Omental fat pad (tissue), 4 donors: Measurements from ENCODE around the gene NWD2. TPM values are rescaled to one million over a fixed set of nuclear protein-coding genes. Genes with fewer than 3 reads are reported as not detected.

Source experiments
- ATAC-seq: fragments of 150-250 bp; one replicate; pipeline ENCODE4 v1.9.1; 2016; ENCODE audit warnings: mild to moderate bottlenecking, moderate library complexity; ENCODE audit not compliant: low FRiP score
- DNase-seq: peaks from one replicate; pipeline ENCODE4 v3.0.0-alpha.2; 2019; ENCODE audit warnings: low spot score
- total RNA-seq, 4 donors: library from RNA; depleted of rRNA; stranded (reverse); fragments of >200 nt; gene quantifications; one replicate each; pipeline ENCODE4 v1.1.0, GENCODE V29; 2016
- TF ChIP-seq, protein P1 (sequence below), 3 donors: fragments of 450-650 bp; IDR thresholded peaks; one replicate each; pipeline ENCODE4 v1.5.1; 2016 to 2017; ENCODE audit warnings: antibody characterized with exemption in 3 of 3, mild to moderate bottlenecking in 3 of 3, moderate library complexity in 2 of 3

NWD2 gene
- total RNA-seq, 4 donors from 2014 or later: 2.0 to 21.2 (median 11.4) TPM

DNA sequence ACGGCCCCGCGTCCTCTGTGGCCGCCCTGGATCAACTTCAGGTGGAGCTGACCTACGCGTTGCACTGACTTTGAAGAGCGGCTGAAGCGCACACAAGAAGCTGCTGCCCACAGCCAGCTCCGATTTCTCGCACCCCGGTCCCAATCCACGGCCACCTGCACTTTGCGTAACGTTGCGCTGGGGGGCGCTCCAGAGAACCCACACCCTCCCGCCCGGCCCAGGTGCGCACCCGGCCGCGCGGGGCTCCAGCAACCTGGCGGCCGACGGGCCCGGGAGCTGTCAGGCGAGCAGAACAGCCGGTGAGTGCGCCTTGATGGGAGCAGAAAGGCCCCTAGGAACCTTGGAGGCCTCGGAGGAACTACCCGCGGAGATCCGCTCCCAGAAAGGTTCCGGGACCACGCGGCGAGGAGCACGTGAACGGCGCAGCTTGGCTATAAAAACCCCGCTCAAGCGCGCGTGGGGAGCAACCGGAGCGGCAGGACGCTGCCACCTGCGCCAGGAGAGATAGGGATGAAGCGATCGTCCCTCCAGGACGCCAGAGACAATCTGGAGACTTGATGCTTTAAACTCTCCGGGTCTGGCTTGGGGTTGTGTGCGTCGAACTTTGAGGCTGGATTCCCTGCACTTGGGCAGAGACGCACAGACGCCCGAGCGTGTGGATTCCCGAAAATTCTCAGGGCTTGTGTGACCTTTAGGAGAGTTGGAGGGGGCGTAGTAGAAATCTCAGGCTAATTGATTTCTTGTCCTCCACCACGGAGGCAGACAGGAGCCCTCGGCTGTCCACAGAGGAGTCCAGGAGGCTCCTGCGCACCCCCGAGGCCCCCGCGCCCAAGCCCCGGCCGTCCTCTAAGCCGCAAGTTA, 591 bp upstream of the NWD2 start:
- ATAC-seq (no peak), DNase-seq (no peak)
- TF ChIP-seq, protein P1, sequence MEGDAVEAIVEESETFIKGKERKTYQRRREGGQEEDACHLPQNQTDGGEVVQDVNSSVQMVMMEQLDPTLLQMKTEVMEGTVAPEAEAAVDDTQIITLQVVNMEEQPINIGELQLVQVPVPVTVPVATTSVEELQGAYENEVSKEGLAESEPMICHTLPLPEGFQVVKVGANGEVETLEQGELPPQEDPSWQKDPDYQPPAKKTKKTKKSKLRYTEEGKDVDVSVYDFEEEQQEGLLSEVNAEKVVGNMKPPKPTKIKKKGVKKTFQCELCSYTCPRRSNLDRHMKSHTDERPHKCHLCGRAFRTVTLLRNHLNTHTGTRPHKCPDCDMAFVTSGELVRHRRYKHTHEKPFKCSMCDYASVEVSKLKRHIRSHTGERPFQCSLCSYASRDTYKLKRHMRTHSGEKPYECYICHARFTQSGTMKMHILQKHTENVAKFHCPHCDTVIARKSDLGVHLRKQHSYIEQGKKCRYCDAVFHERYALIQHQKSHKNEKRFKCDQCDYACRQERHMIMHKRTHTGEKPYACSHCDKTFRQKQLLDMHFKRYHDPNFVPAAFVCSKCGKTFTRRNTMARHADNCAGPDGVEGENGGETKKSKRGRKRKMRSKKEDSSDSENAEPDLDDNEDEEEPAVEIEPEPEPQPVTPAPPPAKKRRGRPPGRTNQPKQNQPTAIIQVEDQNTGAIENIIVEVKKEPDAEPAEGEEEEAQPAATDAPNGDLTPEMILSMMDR (IDR thresholded peaks at IDR 0.05): no peak

DNA sequence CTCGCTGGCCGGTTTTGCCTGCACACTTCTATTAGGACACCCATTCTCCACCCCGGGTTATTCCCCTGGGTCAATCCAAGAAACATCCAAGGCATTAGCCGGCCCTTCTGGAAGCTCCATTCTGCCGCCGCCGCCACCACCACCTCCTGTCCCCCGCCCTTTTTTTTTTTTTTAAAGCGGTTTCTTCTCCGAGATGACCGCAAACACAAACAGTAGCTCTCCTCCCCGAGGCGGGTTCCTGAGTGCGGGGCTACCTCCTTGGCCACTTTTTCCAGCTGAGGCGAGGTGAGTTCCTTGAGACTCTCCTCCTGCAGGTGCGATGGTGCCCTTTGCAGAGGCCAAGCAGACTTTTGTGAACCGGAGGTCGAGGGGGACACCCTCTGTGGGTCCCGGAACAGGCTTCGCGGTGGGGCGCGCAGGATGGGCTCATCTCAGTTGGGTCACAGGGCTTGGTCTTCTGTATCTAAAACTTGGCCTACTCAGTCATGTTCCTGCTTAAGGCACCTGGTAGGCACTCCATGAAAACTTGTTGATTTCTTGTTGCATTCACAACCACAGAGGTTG, 930 bp downstream of the NWD2 start:
- TF ChIP-seq, protein P1 (IDR thresholded peaks at IDR 0.05): no peak
- DNase-seq: no peak
- no peak for ATAC-seq

DNA sequence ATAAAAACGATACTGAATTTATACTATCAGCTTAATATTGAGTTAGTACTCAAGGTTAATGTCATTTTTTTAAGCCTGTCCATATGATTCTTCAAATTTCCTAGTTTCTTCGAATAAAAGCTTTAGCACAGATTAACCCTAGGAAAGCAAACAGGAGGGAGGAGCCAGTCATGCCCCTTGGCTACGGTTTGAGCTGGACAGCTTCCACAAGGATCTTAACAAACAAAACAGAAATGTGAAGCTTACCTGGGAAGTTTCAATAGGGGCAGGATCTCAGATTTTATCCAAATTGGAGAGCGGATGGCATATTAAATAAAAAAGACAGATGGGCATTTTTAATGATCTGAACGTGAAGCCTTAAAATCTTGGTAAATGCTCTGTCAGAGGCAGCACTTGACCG, 2.3 kb downstream of the NWD2 start:
- DNase-seq: no peak
- TF ChIP-seq, protein P1 (IDR thresholded peaks at IDR 0.05): no peak
- ATAC-seq: no peak

DNA sequence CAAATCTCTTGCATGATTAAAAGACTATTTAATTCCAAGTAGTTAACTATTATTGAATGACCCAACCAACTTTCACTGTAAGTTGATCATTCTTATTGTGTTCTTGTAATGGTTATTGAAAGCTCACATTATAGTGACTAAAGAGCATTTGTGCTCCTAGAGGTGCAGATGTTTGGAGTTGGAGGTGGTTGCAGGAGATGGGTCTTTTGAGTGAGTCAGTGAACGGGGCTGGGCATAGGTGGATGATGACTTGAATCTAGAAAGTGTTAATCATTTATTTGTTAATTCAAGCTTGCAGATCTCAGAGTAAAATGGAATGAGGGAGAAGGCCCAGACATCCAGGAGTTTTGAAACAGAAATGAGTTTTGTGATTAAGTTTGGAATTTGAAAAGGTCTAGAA, 13.7 kb downstream of the NWD2 start:
- TF ChIP-seq, protein P1 (IDR thresholded peaks at IDR 0.05): no peak
- DNase-seq (no peak), ATAC-seq (no peak)

DNA sequence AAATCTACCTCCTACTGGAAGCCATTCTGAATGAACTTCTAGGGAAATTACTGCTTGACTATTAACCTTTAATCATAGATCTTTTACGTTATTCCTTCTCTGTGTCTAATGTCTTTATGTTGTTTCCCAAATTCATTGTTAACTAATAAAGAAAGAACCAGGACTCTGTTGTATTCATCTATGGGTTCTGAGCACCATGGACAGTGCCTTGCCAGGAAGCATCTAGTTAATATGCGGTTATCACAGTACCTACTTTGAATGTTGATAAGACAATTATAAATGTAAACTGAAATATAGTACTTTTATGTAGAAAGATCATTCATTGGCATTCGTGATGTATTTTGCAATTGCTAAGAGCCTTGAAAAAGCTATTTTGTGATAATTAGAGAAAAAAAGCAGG, 23.8 kb downstream of the NWD2 start:
- TF ChIP-seq, protein P1 (IDR thresholded peaks at IDR 0.05): no peak
- ATAC-seq (no peak), DNase-seq (no peak)

DNA sequence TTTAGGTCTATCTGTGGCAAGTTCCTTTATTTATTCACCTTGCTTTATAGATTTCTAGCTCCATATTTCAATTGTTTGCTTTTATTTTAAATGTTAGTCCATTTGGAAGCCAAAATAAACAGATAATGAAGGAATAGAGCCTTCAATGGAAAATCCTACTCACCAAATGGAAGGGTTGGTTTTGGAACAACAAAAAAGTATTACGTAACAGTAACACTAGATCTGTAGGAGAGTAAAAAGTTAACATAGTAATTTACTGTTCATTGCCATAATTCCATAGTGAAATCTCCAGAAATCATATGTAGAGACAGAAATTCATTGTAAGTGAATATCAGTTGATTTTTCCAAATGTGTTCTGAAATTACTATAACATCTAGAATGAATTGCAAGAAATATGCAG, 34.6 kb downstream of the NWD2 start:
- TF ChIP-seq, protein P1 (IDR thresholded peaks at IDR 0.05): no peak
- no peak for ATAC-seq
- DNase-seq: no peak
